Keratinocyte (primary cell): ENCODE measurements around the gene ARHGAP5. TPM values are rescaled to one million over a fixed set of nuclear protein-coding genes. Genes with fewer than 3 reads are reported as not detected.

ENCODE experiments used
- DNase-seq: peaks from one replicate; pipeline ENCODE4 v3.0.0-alpha.2; 2011; ENCODE audit warnings: low read depth, missing footprints, low spot score
- FAIRE-seq: peaks from 2 replicates; lab custom pipeline; 2011; peaks lifted over from hg19 to GRCh38; lab: Jason Lieb, UNC
- H2AFZ ChIP-seq: 2 replicates; pipeline ENCODE4 v1.6.0; 2012; ENCODE audit warnings: low read length, control low read depth, inconsistent platforms; ENCODE audit not compliant: control insufficient read depth
- H3K27ac ChIP-seq: 2 replicates; pipeline ENCODE4 v1.5.1; 2011; ENCODE audit warnings: low read length; ENCODE audit not compliant: control insufficient read depth, insufficient read depth
- H3K27me3 ChIP-seq: 3 replicates; pipeline ENCODE4 v1.6.0; 2011; ENCODE audit warnings: low read length; ENCODE audit not compliant: control insufficient read depth, insufficient read depth; ENCODE audit errors: extremely low read depth
- H3K36me3 ChIP-seq, 2 experiments: 2 replicates in 1 of 2; 3 replicates in 1 of 2; pipeline ENCODE4 v1.5.1; 2011; ENCODE audit warnings: low read length in 2 of 2, mild to moderate bottlenecking in 1 of 2; ENCODE audit not compliant: control insufficient read depth in 2 of 2, insufficient read depth in 2 of 2; ENCODE audit errors: extremely low read depth in 1 of 2
- H3K4me1 ChIP-seq: 3 replicates; pipeline ENCODE4 v1.5.1; 2011; ENCODE audit warnings: low read length; ENCODE audit not compliant: control insufficient read depth, insufficient read depth; ENCODE audit errors: extremely low read depth
- H3K4me2 ChIP-seq: 3 replicates; pipeline ENCODE4 v1.6.0; 2011; ENCODE audit warnings: low read depth, low read length; ENCODE audit not compliant: control insufficient read depth, insufficient read depth; ENCODE audit errors: extremely low read depth
- H3K4me3 ChIP-seq, 3 experiments: fragments of 200-600 bp in 1 of 3; sonication (generic) in 1 of 3; 2 replicates in 2 of 3; 3 replicates in 1 of 3; pipeline ENCODE4 v1.5.1; 2011 to 2016; ENCODE audit warnings: low read length in 3 of 3, mild to moderate bottlenecking in 3 of 3, control low read depth in 2 of 3, inconsistent platforms in 1 of 3, low read depth in 1 of 3, mixed read lengths in 1 of 3, mixed run types in 1 of 3, moderate library complexity in 1 of 3; ENCODE audit not compliant: control insufficient read depth in 2 of 3, insufficient read depth in 2 of 3; ENCODE audit errors: extremely low read depth in 1 of 3
- H3K79me2 ChIP-seq: 2 replicates; pipeline ENCODE4 v1.6.0; 2012; ENCODE audit warnings: low read length; ENCODE audit not compliant: control insufficient read depth, insufficient read depth
- H3K9ac ChIP-seq: 3 replicates; pipeline ENCODE4 v1.6.0; 2011; ENCODE audit warnings: low read length; ENCODE audit not compliant: control insufficient read depth, insufficient read depth; ENCODE audit errors: extremely low read depth
- H3K9me1 ChIP-seq: 3 replicates; pipeline ENCODE4 v1.6.0; 2011; ENCODE audit warnings: low read length; ENCODE audit not compliant: control insufficient read depth, insufficient read depth; ENCODE audit errors: extremely low read depth
- H3K9me3 ChIP-seq: 2 replicates; pipeline ENCODE4 v1.5.1; 2012; ENCODE audit warnings: low read depth, low read length; ENCODE audit not compliant: control insufficient read depth
- H4K20me1 ChIP-seq: 3 replicates; pipeline ENCODE4 v1.6.0; 2011; ENCODE audit warnings: low read length; ENCODE audit not compliant: control insufficient read depth, insufficient read depth; ENCODE audit errors: extremely low read depth
- CTCF ChIP-seq, 3 experiments: IDR thresholded peaks in 1 of 3; conservative IDR thresholded peaks in 1 of 3; optimal IDR thresholded peaks in 1 of 3; 2 replicates in 2 of 3; 3 replicates in 1 of 3; pipeline versions ENCODE3 to v1.5.1; 2011; ENCODE audit warnings: low read length in 3 of 3, mild to moderate bottlenecking in 3 of 3, moderate library complexity in 2 of 3, control low read depth in 1 of 3, inconsistent platforms in 1 of 3; ENCODE audit not compliant: insufficient read depth in 2 of 3; ENCODE audit errors: extremely low read depth in 1 of 3
- EZH2 ChIP-seq: IDR thresholded peaks from one replicate; pipeline ENCODE4 v1.6.1; 2012; ENCODE audit warnings: inconsistent platforms, mild to moderate bottlenecking, low read length, moderate library complexity
- dilution Hi-C: fragments of 300-500 bp; cut with MboI; formaldehyde crosslinking; loops from one replicate; pipeline ENCODE4 v1.7.0; 2020; ENCODE audit warnings: low sequenced_read_pairs; ENCODE audit not compliant: extremely low pct_ligation_motif_present
- polyA plus RNA-seq, 5 experiments: library from polyadenylated mRNA; depleted of rRNA in 3 of 5; stranded (reverse) in 3 of 5; stranded (forward) in 1 of 5; unstranded in 1 of 5; fragments of >200 nt; gene quantifications; 1 replicate in 1 of 5; 2 replicates in 3 of 5; 3 replicates in 1 of 5; pipeline versions ENCODE4 v1.2.1 to v1.2.3, GENCODE V29; 2011 to 2012; ENCODE audit warnings: missing spikeins in 2 of 5, low read depth in 1 of 5, low replicate concordance in 1 of 5

The ARHGAP5 gene
- polyA plus RNA-seq, 1 donor (not counting 4 experiments of a cell fraction or from before 2014, with no cell fraction given): 43.1 TPM

- Histone ChIP-seq H2AFZ (no peak overlapping the region), H3K36me3 (peaks cover 0 to 3% of the 10 kb centered on the region in 2 experiments), H3K27me3 (no peaks in the 10 kb centered on the region), H3K4me1 (peaks cover 13% of the 10 kb centered on the region), H3K4me3 (peak overlapping the region; percentile 73 to 85 (median 75)), H3K9ac (peak overlapping the region; percentile 95), H3K9me1 (no peaks in the 10 kb centered on the region), H3K9me3 (no peaks in the 10 kb centered on the region), H4K20me1 (peaks cover 3% of the 10 kb centered on the region), H3K27ac (peak overlapping the region; percentile 87), H3K4me2 (peak overlapping the region; percentile 77), H3K79me2 (peaks cover 75% of the 10 kb centered on the region)
- dilution Hi-C loops: no loop called here
- FAIRE-seq (peak; percentile 83), DNase-seq (no peak)
- TF ChIP-seq EZH2: no peak
- TF ChIP-seq CTCF (optimal IDR thresholded peaks at IDR 0.05 in 1 of 3, IDR thresholded peaks at IDR 0.05 in 1 of 3, conservative IDR thresholded peaks at IDR 0.05 in 1 of 3; ENCODE audit: extremely low read depth in 1 of 3, insufficient read depth in 2 of 3, low read length in 3 of 3): no peak
Measured at GRCh38 chr14:32078858-32079216, 1.7 kb downstream of the ARHGAP5 start.

- TF ChIP-seq EZH2 (no peak), CTCF (optimal IDR thresholded peaks at IDR 0.05 in 1 of 3, IDR thresholded peaks at IDR 0.05 in 1 of 3, conservative IDR thresholded peaks at IDR 0.05 in 1 of 3; ENCODE audit: extremely low read depth in 1 of 3, insufficient read depth in 2 of 3, low read length in 3 of 3) (no peak)
- Histone ChIP-seq H3K4me1 (peaks cover 9% of the 10 kb centered on the region), H3K9ac (peak overlapping the region; percentile 95), H3K4me3 (peak overlapping the region; percentile 73 to 85 (median 75)), H2AFZ (no peak overlapping the region), H3K9me1 (no peaks in the 10 kb centered on the region), H3K79me2 (peaks cover 79% of the 10 kb centered on the region), H3K9me3 (no peaks in the 10 kb centered on the region), H3K27ac (peak overlapping the region; percentile 87), H3K4me2 (peak overlapping the region; percentile 77), H3K27me3 (no peaks in the 10 kb centered on the region), H4K20me1 (peaks cover 3% of the 10 kb centered on the region), H3K36me3 (peaks cover 0 to 3% of the 10 kb centered on the region in 2 experiments)
- no peak for FAIRE-seq
- dilution Hi-C loops: no loop called here
- DNase-seq: no peak
Measured at GRCh38 chr14:32079264-32079663, 2.2 kb downstream of the ARHGAP5 start.
